ENCODE results near the gene VIM.

The VIM gene

GRCh38 chr10:17228091-17229015, at the start of gene VIM:
Gene VIM (plus strand): TSS chr10:17228241. CDS start chr10:17229423, 1,182 bp downstream.
- DNase-seq (ENCODE audit: extremely low read depth in 1 of 2, low read depth in 1 of 2), result peak; percentile 77 to 81

- DNase-seq (ENCODE audit: extremely low read depth in 1 of 2, low read depth in 1 of 2), result no peak
Observed at GRCh38 chr10:17179002-17179401, 49.0 kb upstream of the VIM start.

- DNase-seq (ENCODE audit: extremely low read depth in 1 of 2, low read depth in 1 of 2), result no peak
Observed at GRCh38 chr10:17181110-17181509, 46.9 kb upstream of the VIM start.

GRCh38 chr10:17181751-17182150, 46.3 kb upstream of the VIM start:
- DNase-seq (ENCODE audit: extremely low read depth in 1 of 2, low read depth in 1 of 2), result no peak

GRCh38 chr10:17183110-17183509, 44.9 kb upstream of the VIM start:
- no peak for DNase-seq (ENCODE audit: extremely low read depth in 1 of 2, low read depth in 1 of 2)

- no peak for DNase-seq (ENCODE audit: extremely low read depth in 1 of 2, low read depth in 1 of 2)
Observed at GRCh38 chr10:17185873-17186272, 42.2 kb upstream of the VIM start.

- no peak for DNase-seq (ENCODE audit: extremely low read depth in 1 of 2, low read depth in 1 of 2)
Observed at GRCh38 chr10:17188644-17189172, 39.3 kb upstream of the VIM start.

- no peak for DNase-seq (ENCODE audit: extremely low read depth in 1 of 2, low read depth in 1 of 2)
Observed at GRCh38 chr10:17190602-17191001, 37.4 kb upstream of the VIM start.

- no peak for DNase-seq (ENCODE audit: extremely low read depth in 1 of 2, low read depth in 1 of 2)
Observed at GRCh38 chr10:17195083-17195482, 33.0 kb upstream of the VIM start.

- no peak for DNase-seq (ENCODE audit: extremely low read depth in 1 of 2, low read depth in 1 of 2)
Observed at GRCh38 chr10:17196045-17196444, 32.0 kb upstream of the VIM start.

- DNase-seq (ENCODE audit: extremely low read depth in 1 of 2, low read depth in 1 of 2), result no peak
Observed at GRCh38 chr10:17196573-17196972, 31.5 kb upstream of the VIM start.

- no peak for DNase-seq (ENCODE audit: extremely low read depth in 1 of 2, low read depth in 1 of 2)
Observed at GRCh38 chr10:17199351-17199804, 28.7 kb upstream of the VIM start.

GRCh38 chr10:17200001-17200911, 27.8 kb upstream of the VIM start:
- DNase-seq (ENCODE audit: extremely low read depth in 1 of 2, low read depth in 1 of 2), result no peak

GRCh38 chr10:17200912-17201793, 26.9 kb upstream of the VIM start, which contains the start of gene TRDMT1:
Gene TRDMT1 (minus strand): TSS chr10:17201672. CDS start chr10:17201634, 38 bp downstream.
- peak; percentile 67 to 77 for DNase-seq (ENCODE audit: extremely low read depth in 1 of 2, low read depth in 1 of 2)

- DNase-seq (ENCODE audit: extremely low read depth in 1 of 2, low read depth in 1 of 2), result no peak
Observed at GRCh38 chr10:17201794-17202116, 26.3 kb upstream of the VIM start.

- DNase-seq (ENCODE audit: extremely low read depth in 1 of 2, low read depth in 1 of 2), result no peak
Observed at GRCh38 chr10:17202506-17202905, 25.5 kb upstream of the VIM start.

GRCh38 chr10:17202999-17203398, 25.0 kb upstream of the VIM start:
- no peak for DNase-seq (ENCODE audit: extremely low read depth in 1 of 2, low read depth in 1 of 2)

- DNase-seq (ENCODE audit: extremely low read depth in 1 of 2, low read depth in 1 of 2), result no peak
Observed at GRCh38 chr10:17203416-17203815, 24.6 kb upstream of the VIM start.

- no peak for DNase-seq (ENCODE audit: extremely low read depth in 1 of 2, low read depth in 1 of 2)
Observed at GRCh38 chr10:17206210-17206709, 21.8 kb upstream of the VIM start.

- DNase-seq (ENCODE audit: extremely low read depth in 1 of 2, low read depth in 1 of 2), result no peak
Observed at GRCh38 chr10:17208476-17208875, 19.6 kb upstream of the VIM start.
